Measurements from ENCODE around the gene GRIK4. TPM values are rescaled to one million over a fixed set of nuclear protein-coding genes. Genes with fewer than 3 reads are reported as not detected.

GRIK4 gene
- total RNA-seq, 1 donor from 2014 or later = 0.89 TPM

GRCh38 chr11:120551191-120551590 lies 39.6 kb downstream of the GRIK4 start:
- H3K27ac Mint-ChIP-seq (ENCODE audit: unreplicated experiment) = no peak overlapping the region
- H3K4me3 Mint-ChIP-seq = no peak overlapping the region
- H3K27me3 Mint-ChIP-seq (ENCODE audit: low read depth) = peaks cover 24% of the 10 kb centered on the region
- H3K9me3 Mint-ChIP-seq = no peaks in the 10 kb centered on the region
- H3K4me1 Mint-ChIP-seq = peaks cover 33% of the 10 kb centered on the region
- no peak for DNase-seq (ENCODE audit: low read depth, low spot score)
- no peaks in the 10 kb centered on the region for H3K36me3 Mint-ChIP-seq (ENCODE audit: low read depth)
- no peak for TF ChIP-seq CTCF (conservative IDR thresholded peaks at IDR 0.05)

GRCh38 chr11:120554766-120555432 lies 43.4 kb downstream of the GRIK4 start:
- Mint-ChIP-seq H3K4me3 (no peak overlapping the region), H3K36me3 (ENCODE audit: low read depth) (no peaks in the 10 kb centered on the region), H3K27ac (ENCODE audit: unreplicated experiment) (no peak overlapping the region), H3K4me1 (peaks cover 26% of the 10 kb centered on the region), H3K27me3 (ENCODE audit: low read depth) (peaks cover 25% of the 10 kb centered on the region), H3K9me3 (no peaks in the 10 kb centered on the region)
- TF ChIP-seq CTCF (conservative IDR thresholded peaks at IDR 0.05) = no peak
- no peak for DNase-seq (ENCODE audit: low read depth, low spot score)

- Mint-ChIP-seq H3K27me3 (ENCODE audit: low read depth) (peaks cover 25% of the 10 kb centered on the region), H3K9me3 (no peaks in the 10 kb centered on the region), H3K27ac (ENCODE audit: unreplicated experiment) (no peak overlapping the region), H3K36me3 (ENCODE audit: low read depth) (no peaks in the 10 kb centered on the region), H3K4me1 (peaks cover 24% of the 10 kb centered on the region), H3K4me3 (no peak overlapping the region)
- TF ChIP-seq CTCF (conservative IDR thresholded peaks at IDR 0.05) = no peak
- DNase-seq (ENCODE audit: low read depth, low spot score) = no peak
Measured at GRCh38 chr11:120555433-120555773, 43.9 kb downstream of the GRIK4 start.

GRCh38 chr11:120556797-120557196 lies 45.2 kb downstream of the GRIK4 start:
- TF ChIP-seq CTCF (conservative IDR thresholded peaks at IDR 0.05) = no peak
- H3K9me3 Mint-ChIP-seq = no peaks in the 10 kb centered on the region
- H3K27me3 Mint-ChIP-seq (ENCODE audit: low read depth) = peaks cover 25% of the 10 kb centered on the region
- no peak overlapping the region for H3K4me3 Mint-ChIP-seq
- peaks cover 26% of the 10 kb centered on the region for H3K4me1 Mint-ChIP-seq
- H3K36me3 Mint-ChIP-seq (ENCODE audit: low read depth) = no peaks in the 10 kb centered on the region
- H3K27ac Mint-ChIP-seq (ENCODE audit: unreplicated experiment) = no peak overlapping the region
- no peak for DNase-seq (ENCODE audit: low read depth, low spot score)

- Mint-ChIP-seq H3K36me3 (ENCODE audit: low read depth) (no peaks in the 10 kb centered on the region), H3K4me3 (no peak overlapping the region), H3K27me3 (ENCODE audit: low read depth) (peaks cover 30% of the 10 kb centered on the region), H3K9me3 (no peaks in the 10 kb centered on the region), H3K27ac (ENCODE audit: unreplicated experiment) (no peak overlapping the region), H3K4me1 (peaks cover 40% of the 10 kb centered on the region)
- no peak for TF ChIP-seq CTCF (conservative IDR thresholded peaks at IDR 0.05)
- DNase-seq (ENCODE audit: low read depth, low spot score) = no peak
Measured at GRCh38 chr11:120558744-120559431, 47.3 kb downstream of the GRIK4 start.
